ENCODE results near the gene EML6. TPM values are rescaled to one million over a fixed set of nuclear protein-coding genes. Genes with fewer than 3 reads are reported as not detected.

Gene EML6
- polyA plus RNA-seq, 1 donor (not counting 4 experiments of a cell fraction or from before 2014, with no cell fraction given) = 0.96 TPM

GRCh38 chr2:54720563-54720962 lies 2.9 kb upstream of the EML6 start:
- H3K27ac ChIP-seq (ENCODE audit: control insufficient read depth, insufficient read depth, low read length) = no peak overlapping the region
- DNase-seq (ENCODE audit: low read depth, low spot score) (no peak), FAIRE-seq (no peak)
- H3K4me2 ChIP-seq (ENCODE audit: control insufficient read depth, extremely low read depth, insufficient read depth, low read depth, low read length) = no peak overlapping the region
- no peaks in the 10 kb centered on the region for H3K36me3 ChIP-seq (ENCODE audit: control insufficient read depth in 2 of 2, extremely low read depth in 1 of 2, insufficient read depth in 2 of 2, low read length in 2 of 2)
- peaks cover 13% of the 10 kb centered on the region for H3K4me1 ChIP-seq (ENCODE audit: control insufficient read depth, extremely low read depth, insufficient read depth, low read length)
- H3K4me3 ChIP-seq (ENCODE audit: control insufficient read depth in 2 of 3, extremely low read depth in 1 of 3, insufficient read depth in 2 of 3, low read depth in 1 of 3, low read length in 3 of 3) = no peak overlapping the region
- TF ChIP-seq, protein P1, sequence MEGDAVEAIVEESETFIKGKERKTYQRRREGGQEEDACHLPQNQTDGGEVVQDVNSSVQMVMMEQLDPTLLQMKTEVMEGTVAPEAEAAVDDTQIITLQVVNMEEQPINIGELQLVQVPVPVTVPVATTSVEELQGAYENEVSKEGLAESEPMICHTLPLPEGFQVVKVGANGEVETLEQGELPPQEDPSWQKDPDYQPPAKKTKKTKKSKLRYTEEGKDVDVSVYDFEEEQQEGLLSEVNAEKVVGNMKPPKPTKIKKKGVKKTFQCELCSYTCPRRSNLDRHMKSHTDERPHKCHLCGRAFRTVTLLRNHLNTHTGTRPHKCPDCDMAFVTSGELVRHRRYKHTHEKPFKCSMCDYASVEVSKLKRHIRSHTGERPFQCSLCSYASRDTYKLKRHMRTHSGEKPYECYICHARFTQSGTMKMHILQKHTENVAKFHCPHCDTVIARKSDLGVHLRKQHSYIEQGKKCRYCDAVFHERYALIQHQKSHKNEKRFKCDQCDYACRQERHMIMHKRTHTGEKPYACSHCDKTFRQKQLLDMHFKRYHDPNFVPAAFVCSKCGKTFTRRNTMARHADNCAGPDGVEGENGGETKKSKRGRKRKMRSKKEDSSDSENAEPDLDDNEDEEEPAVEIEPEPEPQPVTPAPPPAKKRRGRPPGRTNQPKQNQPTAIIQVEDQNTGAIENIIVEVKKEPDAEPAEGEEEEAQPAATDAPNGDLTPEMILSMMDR (optimal IDR thresholded peaks at IDR 0.05 in 1 of 3, IDR thresholded peaks at IDR 0.05 in 1 of 3, conservative IDR thresholded peaks at IDR 0.05 in 1 of 3; ENCODE audit: extremely low read depth in 1 of 3, insufficient read depth in 2 of 3, low read length in 3 of 3) = no peak
- no peak for TF ChIP-seq EZH2 (IDR thresholded peaks at IDR 0.05; ENCODE audit: low read length)
- dilution Hi-C loops (cut with MboI; ENCODE audit: extremely low pct_ligation_motif_present, low sequenced_read_pairs) = no loop called here
- no peak overlapping the region for H2AFZ ChIP-seq (ENCODE audit: control insufficient read depth, low read length)
- H4K20me1 ChIP-seq (ENCODE audit: control insufficient read depth, extremely low read depth, insufficient read depth, low read length) = no peaks in the 10 kb centered on the region
- peaks cover 11% of the 10 kb centered on the region for H3K27me3 ChIP-seq (ENCODE audit: control insufficient read depth, extremely low read depth, insufficient read depth, low read length)
- no peaks in the 10 kb centered on the region for H3K9me1 ChIP-seq (ENCODE audit: control insufficient read depth, extremely low read depth, insufficient read depth, low read length)
- H3K9me3 ChIP-seq (ENCODE audit: control insufficient read depth, low read depth, low read length) = no peaks in the 10 kb centered on the region
- no peak overlapping the region for H3K9ac ChIP-seq (ENCODE audit: control insufficient read depth, extremely low read depth, insufficient read depth, low read length)
- no peaks in the 10 kb centered on the region for H3K79me2 ChIP-seq (ENCODE audit: control insufficient read depth, insufficient read depth, low read length)

- DNase-seq (ENCODE audit: low read depth, low spot score) (no peak), FAIRE-seq (peak; percentile 63)
- peak overlapping the region; percentile 86 for H3K9ac ChIP-seq (ENCODE audit: control insufficient read depth, extremely low read depth, insufficient read depth, low read length)
Observed at GRCh38 chr2:54722641-54723040, 821 bp upstream of the EML6 start.

More at GRCh38 chr2:54722641-54723040, 821 bp upstream of the EML6 start:
- H3K36me3 ChIP-seq (ENCODE audit: control insufficient read depth in 2 of 2, extremely low read depth in 1 of 2, insufficient read depth in 2 of 2, low read length in 2 of 2) = no peaks in the 10 kb centered on the region
- dilution Hi-C loops (cut with MboI; ENCODE audit: extremely low pct_ligation_motif_present, low sequenced_read_pairs) = no loop called here
- H3K9me1 ChIP-seq (ENCODE audit: control insufficient read depth, extremely low read depth, insufficient read depth, low read length) = no peaks in the 10 kb centered on the region
- peaks cover 13% of the 10 kb centered on the region for H3K4me1 ChIP-seq (ENCODE audit: control insufficient read depth, extremely low read depth, insufficient read depth, low read length)
- H3K4me3 ChIP-seq (ENCODE audit: control insufficient read depth in 2 of 3, extremely low read depth in 1 of 3, insufficient read depth in 2 of 3, low read depth in 1 of 3, low read length in 3 of 3) = peak overlapping the region; percentile 79 to 96 (median 92)
- peak overlapping the region; percentile 96 for H2AFZ ChIP-seq (ENCODE audit: control insufficient read depth, low read length)
- H3K79me2 ChIP-seq (ENCODE audit: control insufficient read depth, insufficient read depth, low read length) = no peaks in the 10 kb centered on the region
- H3K27me3 ChIP-seq (ENCODE audit: control insufficient read depth, extremely low read depth, insufficient read depth, low read length) = peaks cover 16% of the 10 kb centered on the region
- H3K9me3 ChIP-seq (ENCODE audit: control insufficient read depth, low read depth, low read length) = no peaks in the 10 kb centered on the region
- TF ChIP-seq EZH2 (IDR thresholded peaks at IDR 0.05; ENCODE audit: low read length) = no peak
- TF ChIP-seq, protein P1 (optimal IDR thresholded peaks at IDR 0.05 in 1 of 3, IDR thresholded peaks at IDR 0.05 in 1 of 3, conservative IDR thresholded peaks at IDR 0.05 in 1 of 3; ENCODE audit: extremely low read depth in 1 of 3, insufficient read depth in 2 of 3, low read length in 3 of 3) = no peak
- H4K20me1 ChIP-seq (ENCODE audit: control insufficient read depth, extremely low read depth, insufficient read depth, low read length) = no peaks in the 10 kb centered on the region
- peak overlapping the region; percentile 100 for H3K4me2 ChIP-seq (ENCODE audit: control insufficient read depth, extremely low read depth, insufficient read depth, low read depth, low read length)
- peak overlapping the region; percentile 94 for H3K27ac ChIP-seq (ENCODE audit: control insufficient read depth, insufficient read depth, low read length)

All from keratinocyte (primary cell).